ENCODE results near the gene LRRC9. TPM values are rescaled to one million over a fixed set of nuclear protein-coding genes. Genes with fewer than 3 reads are reported as not detected.

The LRRC9 gene
- total and polyA plus RNA-seq, 2 of the 13 experiments (the other 11 are each of a cell fraction or from before 2014, with no cell fraction given), result 0.08 to 0.18 TPM

DNA sequence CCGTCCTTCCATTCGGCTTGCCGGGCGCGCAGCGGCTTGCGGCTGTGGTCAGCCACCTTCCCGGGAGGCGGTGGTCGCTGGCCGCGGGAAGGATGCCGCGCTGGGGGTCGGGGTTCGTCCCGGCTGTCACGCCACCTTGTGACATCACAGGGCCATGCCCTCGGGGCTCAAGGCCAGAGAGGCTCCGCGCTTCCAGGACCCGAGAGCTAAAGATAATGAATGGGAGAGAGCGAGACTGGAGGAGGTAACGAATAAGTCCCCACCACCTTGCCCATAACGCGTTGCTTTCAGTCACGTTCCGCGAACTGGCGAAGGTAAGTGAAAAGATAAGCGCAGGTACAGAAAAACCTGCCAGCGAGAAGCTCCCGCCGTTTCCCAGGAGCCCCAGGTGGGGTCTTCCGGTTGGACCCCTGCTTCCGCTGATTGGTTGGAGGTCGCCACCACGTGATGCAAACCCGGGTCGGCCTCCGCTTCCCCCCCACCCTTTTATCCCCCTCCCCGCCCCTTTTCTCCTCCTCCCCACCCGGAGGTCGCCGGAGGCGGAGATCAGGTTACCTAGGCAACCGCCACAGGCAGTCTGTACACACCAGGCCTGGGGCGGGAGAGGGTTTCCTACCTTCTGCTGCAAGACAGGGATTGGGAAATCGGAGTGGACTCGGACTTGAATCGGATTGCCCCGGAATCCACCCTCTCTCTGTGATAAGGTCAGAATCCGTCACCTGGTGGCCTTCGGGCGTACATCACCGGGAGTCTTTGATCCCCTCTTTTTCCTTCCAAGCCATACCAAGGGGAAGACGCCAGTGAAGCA lies at the start of gene LRRC9 (continued):
- TF ChIP-seq, protein P1, sequence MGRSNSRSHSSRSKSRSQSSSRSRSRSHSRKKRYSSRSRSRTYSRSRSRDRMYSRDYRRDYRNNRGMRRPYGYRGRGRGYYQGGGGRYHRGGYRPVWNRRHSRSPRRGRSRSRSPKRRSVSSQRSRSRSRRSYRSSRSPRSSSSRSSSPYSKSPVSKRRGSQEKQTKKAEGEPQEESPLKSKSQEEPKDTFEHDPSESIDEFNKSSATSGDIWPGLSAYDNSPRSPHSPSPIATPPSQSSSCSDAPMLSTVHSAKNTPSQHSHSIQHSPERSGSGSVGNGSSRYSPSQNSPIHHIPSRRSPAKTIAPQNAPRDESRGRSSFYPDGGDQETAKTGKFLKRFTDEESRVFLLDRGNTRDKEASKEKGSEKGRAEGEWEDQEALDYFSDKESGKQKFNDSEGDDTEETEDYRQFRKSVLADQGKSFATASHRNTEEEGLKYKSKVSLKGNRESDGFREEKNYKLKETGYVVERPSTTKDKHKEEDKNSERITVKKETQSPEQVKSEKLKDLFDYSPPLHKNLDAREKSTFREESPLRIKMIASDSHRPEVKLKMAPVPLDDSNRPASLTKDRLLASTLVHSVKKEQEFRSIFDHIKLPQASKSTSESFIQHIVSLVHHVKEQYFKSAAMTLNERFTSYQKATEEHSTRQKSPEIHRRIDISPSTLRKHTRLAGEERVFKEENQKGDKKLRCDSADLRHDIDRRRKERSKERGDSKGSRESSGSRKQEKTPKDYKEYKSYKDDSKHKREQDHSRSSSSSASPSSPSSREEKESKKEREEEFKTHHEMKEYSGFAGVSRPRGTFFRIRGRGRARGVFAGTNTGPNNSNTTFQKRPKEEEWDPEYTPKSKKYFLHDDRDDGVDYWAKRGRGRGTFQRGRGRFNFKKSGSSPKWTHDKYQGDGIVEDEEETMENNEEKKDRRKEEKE (IDR thresholded peaks at IDR 0.05), result no peak
- no peak for TF ChIP-seq RFX5 (IDR thresholded peaks at IDR 0.05; ENCODE audit: low read depth, low read length)
- TF ChIP-seq ZNF451 (CRISPR knock-in tag; IDR thresholded peaks at IDR 0.05), result 0 out of 2 replicates have a peak, but pooled peaks have one; percentile 33
- TF ChIP-seq SP5 (CRISPR knock-in tag; IDR thresholded peaks at IDR 0.05; ENCODE audit: borderline replicate concordance, low read depth), result peak; percentile 63; the same call in 1 of the 2 replicates
- 0 out of 2 replicates have a peak, but pooled peaks have one; percentile 24 for TF ChIP-seq KAT8 (CRISPR knock-in tag; IDR thresholded peaks at IDR 0.05)
- TF ChIP-seq ZNF180 (CRISPR knock-in tag; IDR thresholded peaks at IDR 0.05; ENCODE audit: borderline replicate concordance, low read depth), result no peak
- no peak for TF ChIP-seq SMAD3 (CRISPR knock-in tag; IDR thresholded peaks at IDR 0.05)
- no peak for TF ChIP-seq ZNF564 (CRISPR knock-in tag; IDR thresholded peaks at IDR 0.05)
- TF ChIP-seq, protein P2, sequence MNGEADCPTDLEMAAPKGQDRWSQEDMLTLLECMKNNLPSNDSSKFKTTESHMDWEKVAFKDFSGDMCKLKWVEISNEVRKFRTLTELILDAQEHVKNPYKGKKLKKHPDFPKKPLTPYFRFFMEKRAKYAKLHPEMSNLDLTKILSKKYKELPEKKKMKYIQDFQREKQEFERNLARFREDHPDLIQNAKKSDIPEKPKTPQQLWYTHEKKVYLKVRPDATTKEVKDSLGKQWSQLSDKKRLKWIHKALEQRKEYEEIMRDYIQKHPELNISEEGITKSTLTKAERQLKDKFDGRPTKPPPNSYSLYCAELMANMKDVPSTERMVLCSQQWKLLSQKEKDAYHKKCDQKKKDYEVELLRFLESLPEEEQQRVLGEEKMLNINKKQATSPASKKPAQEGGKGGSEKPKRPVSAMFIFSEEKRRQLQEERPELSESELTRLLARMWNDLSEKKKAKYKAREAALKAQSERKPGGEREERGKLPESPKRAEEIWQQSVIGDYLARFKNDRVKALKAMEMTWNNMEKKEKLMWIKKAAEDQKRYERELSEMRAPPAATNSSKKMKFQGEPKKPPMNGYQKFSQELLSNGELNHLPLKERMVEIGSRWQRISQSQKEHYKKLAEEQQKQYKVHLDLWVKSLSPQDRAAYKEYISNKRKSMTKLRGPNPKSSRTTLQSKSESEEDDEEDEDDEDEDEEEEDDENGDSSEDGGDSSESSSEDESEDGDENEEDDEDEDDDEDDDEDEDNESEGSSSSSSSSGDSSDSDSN (CRISPR knock-in tag; IDR thresholded peaks at IDR 0.05), result peak; percentile 73
- TF ChIP-seq SRY (CRISPR knock-in tag; IDR thresholded peaks at IDR 0.05), result no peak
- no peak for TF ChIP-seq SP2 (CRISPR knock-in tag; IDR thresholded peaks at IDR 0.05)
- no peak; the same call in 1 of the 2 replicates for TF ChIP-seq MTA1 (CRISPR knock-in tag; IDR thresholded peaks at IDR 0.05; ENCODE audit: borderline replicate concordance)
- TF ChIP-seq, protein P3, sequence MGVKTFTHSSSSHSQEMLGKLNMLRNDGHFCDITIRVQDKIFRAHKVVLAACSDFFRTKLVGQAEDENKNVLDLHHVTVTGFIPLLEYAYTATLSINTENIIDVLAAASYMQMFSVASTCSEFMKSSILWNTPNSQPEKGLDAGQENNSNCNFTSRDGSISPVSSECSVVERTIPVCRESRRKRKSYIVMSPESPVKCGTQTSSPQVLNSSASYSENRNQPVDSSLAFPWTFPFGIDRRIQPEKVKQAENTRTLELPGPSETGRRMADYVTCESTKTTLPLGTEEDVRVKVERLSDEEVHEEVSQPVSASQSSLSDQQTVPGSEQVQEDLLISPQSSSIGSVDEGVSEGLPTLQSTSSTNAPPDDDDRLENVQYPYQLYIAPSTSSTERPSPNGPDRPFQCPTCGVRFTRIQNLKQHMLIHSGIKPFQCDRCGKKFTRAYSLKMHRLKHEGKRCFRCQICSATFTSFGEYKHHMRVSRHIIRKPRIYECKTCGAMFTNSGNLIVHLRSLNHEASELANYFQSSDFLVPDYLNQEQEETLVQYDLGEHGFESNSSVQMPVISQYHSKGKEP (CRISPR knock-in tag; IDR thresholded peaks at IDR 0.05), result no peak
- no peak for TF ChIP-seq ZNF891 (CRISPR knock-in tag; IDR thresholded peaks at IDR 0.05)
- TF ChIP-seq ZNF24 (IDR thresholded peaks at IDR 0.05), result no peak
- TF ChIP-seq ZFY (CRISPR knock-in tag; IDR thresholded peaks at IDR 0.05), result peak; percentile 51; the same call in 1 of the 2 replicates
- peak; percentile 88 for TF ChIP-seq ZNF670 (CRISPR knock-in tag; IDR thresholded peaks at IDR 0.05; ENCODE audit: borderline replicate concordance)
- 0 out of 2 replicates have a peak, but pooled peaks have one; percentile 51 for TF ChIP-seq RNF2 (conservative IDR thresholded peaks at IDR 0.05; ENCODE audit: low read depth)
- TF ChIP-seq, protein P4, sequence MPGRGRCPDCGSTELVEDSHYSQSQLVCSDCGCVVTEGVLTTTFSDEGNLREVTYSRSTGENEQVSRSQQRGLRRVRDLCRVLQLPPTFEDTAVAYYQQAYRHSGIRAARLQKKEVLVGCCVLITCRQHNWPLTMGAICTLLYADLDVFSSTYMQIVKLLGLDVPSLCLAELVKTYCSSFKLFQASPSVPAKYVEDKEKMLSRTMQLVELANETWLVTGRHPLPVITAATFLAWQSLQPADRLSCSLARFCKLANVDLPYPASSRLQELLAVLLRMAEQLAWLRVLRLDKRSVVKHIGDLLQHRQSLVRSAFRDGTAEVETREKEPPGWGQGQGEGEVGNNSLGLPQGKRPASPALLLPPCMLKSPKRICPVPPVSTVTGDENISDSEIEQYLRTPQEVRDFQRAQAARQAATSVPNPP (CRISPR knock-in tag; IDR thresholded peaks at IDR 0.05), result no peak

Data from HepG2 (cell line).